C4-2B (cell line): ENCODE results near the gene CCL1.

Experiments
- H3K27ac ChIP-seq: fragments of 450-650 bp; 2 replicates; pipeline ENCODE4 v1.5.1; 2017
- CTCF ChIP-seq: fragments of 450-650 bp; conservative IDR thresholded peaks from 2 replicates; pipeline ENCODE4 v1.5.1; 2017; ENCODE audit warnings: mild to moderate bottlenecking
- ZFX ChIP-seq: fragments of 450-650 bp; IDR thresholded peaks from 2 replicates; pipeline ENCODE4 v1.6.1; 2017

CCL1 gene

GRCh38 chr17:34358631-34359030, 4.4 kb downstream of the CCL1 start:
- no peak overlapping the region for H3K27ac ChIP-seq
- no peak for TF ChIP-seq CTCF
- no peak for TF ChIP-seq ZFX

- H3K27ac ChIP-seq, result no peak overlapping the region
Observed at GRCh38 chr17:34357398-34357797, 5.6 kb downstream of the CCL1 start.

GRCh38 chr17:34356194-34356593, 6.8 kb downstream of the CCL1 start, which contains the start of gene CCL13:
CCL13 (plus strand) TSS chr17:34356480; CDS start chr17:34356527, 47 bp downstream.
- TF ChIP-seq CTCF (no peak), ZFX (no peak)
- H3K27ac ChIP-seq, result no peak within 1 kb of the TSS

More at GRCh38 chr17:34357398-34357797, 5.6 kb downstream of the CCL1 start:
- TF ChIP-seq CTCF (peak; percentile 18), ZFX (no peak)

GRCh38 chr17:34354637-34355036, 8.4 kb downstream of the CCL1 start:
- TF ChIP-seq ZFX (no peak), CTCF (no peak)
- no peak overlapping the region for H3K27ac ChIP-seq

- no peak for TF ChIP-seq CTCF
- TF ChIP-seq ZFX, result no peak
Observed at GRCh38 chr17:34352191-34352590, 10.8 kb downstream of the CCL1 start.

GRCh38 chr17:34351096-34351495, 11.9 kb downstream of the CCL1 start:
- no peak for TF ChIP-seq ZFX
- no peak for TF ChIP-seq CTCF
- H3K27ac ChIP-seq, result no peak overlapping the region

More at GRCh38 chr17:34352191-34352590, 10.8 kb downstream of the CCL1 start:
- H3K27ac ChIP-seq, result no peak overlapping the region

GRCh38 chr17:34349751-34350150, 13.3 kb downstream of the CCL1 start:
- TF ChIP-seq CTCF (no peak), ZFX (no peak)
- H3K27ac ChIP-seq, result no peak overlapping the region
